Endodermal cell (in vitro differentiated cells): ENCODE results near the gene NOTCH4. TPM values are rescaled to one million over a fixed set of nuclear protein-coding genes. Genes with fewer than 3 reads are reported as not detected.

ENCODE experiments used
- DNase-seq: peaks from one replicate; pipeline ENCODE4 v3.0.0-alpha.2; 2017
- H3K27ac ChIP-seq: 2 replicates; pipeline ENCODE4 v1.5.1; 2013; ENCODE audit warnings: mild to moderate bottlenecking, low read depth, low read length, moderate library complexity
- H3K27me3 ChIP-seq: 2 replicates; pipeline ENCODE4 v1.6.1; 2013; ENCODE audit warnings: mild to moderate bottlenecking, low read length, moderate library complexity; ENCODE audit not compliant: insufficient read depth, control insufficient read depth, poor library complexity, severe bottlenecking
- H3K36me3 ChIP-seq: 2 replicates; pipeline ENCODE4 v1.7.0; 2013; ENCODE audit warnings: mild to moderate bottlenecking, low read length, moderate library complexity; ENCODE audit not compliant: control insufficient read depth, insufficient read depth
- H3K4me1 ChIP-seq: one replicate; pipeline ENCODE4 v1.7.0; 2013; ENCODE audit warnings: low read length; ENCODE audit not compliant: control insufficient read depth, insufficient read depth
- H3K4me3 ChIP-seq: 2 replicates; pipeline ENCODE4 v1.5.1; 2013; ENCODE audit warnings: mild to moderate bottlenecking, low read length, moderate library complexity
- H3K9ac ChIP-seq: 2 replicates; pipeline ENCODE4 v1.6.1; 2013; ENCODE audit warnings: mild to moderate bottlenecking, low read length, moderate library complexity; ENCODE audit not compliant: poor library complexity, severe bottlenecking; ENCODE audit errors: extremely low read depth
- H3K9me3 ChIP-seq: 2 replicates; pipeline ENCODE4 v1.6.1; 2013; ENCODE audit warnings: mild to moderate bottlenecking, low read length, moderate library complexity; ENCODE audit not compliant: control insufficient read depth
- H3K27ac Mint-ChIP-seq: 2 replicates; pipeline ENCODE4 v1.8.0; 2020; ENCODE audit warnings: mixed read lengths
- H3K27me3 Mint-ChIP-seq: 2 replicates; pipeline ENCODE4 v1.8.0; 2021; ENCODE audit warnings: mild to moderate bottlenecking, mixed read lengths; ENCODE audit not compliant: insufficient read depth
- H3K36me3 Mint-ChIP-seq: 2 replicates; pipeline ENCODE4 v1.8.0; 2020; ENCODE audit warnings: low read depth, mixed read lengths
- H3K4me1 Mint-ChIP-seq: 2 replicates; pipeline ENCODE4 v1.8.0; 2020; ENCODE audit warnings: mixed read lengths
- H3K4me3 Mint-ChIP-seq: 2 replicates; pipeline ENCODE4 v1.8.0; 2020; ENCODE audit warnings: mild to moderate bottlenecking, moderate library complexity, mixed read lengths
- H3K9me3 Mint-ChIP-seq: 2 replicates; pipeline ENCODE4 v1.8.0; 2020; ENCODE audit warnings: mild to moderate bottlenecking, mixed read lengths
- WGBS, 2 experiments: methylation state at CpG; one replicate each; pipeline versions ENCODE4 v1.1.5 to v1.1.7; 2013; ENCODE audit warnings: missing lambda C conversion rate in 2 of 2, mixed read lengths in 1 of 2; ENCODE audit not compliant: insufficient coverage in 1 of 2, insufficient read length in 1 of 2; 5-methylcytosine and 5-hydroxymethylcytosine counted together
- microRNA-seq: library from miRNA; unstranded; fragments of <30 nt; microRNA quantifications from one replicate; pipeline ENCODE4 v1.2.0, GENCODE V29; 2020; ENCODE audit warnings: borderline microRNAs expressed
- total RNA-seq, 2 donors: library from RNA; stranded (reverse); fragmentation: NEBNext Ultra II Directional in 1 of 2; extraction: Animal tissue kit (Norgen Biotek cat#: 25700) in 1 of 2; gene quantifications; 2 replicates in 1 of 2; 3 replicates in 1 of 2; pipeline ENCODE4 v1.2.1, GENCODE V29; 2021
- TF ChIP-seq, protein P1 (sequence below): fragments of 200-600 bp; sonication (generic); conservative IDR thresholded peaks from 2 replicates; pipeline ENCODE4 v1.5.0; 2021; ENCODE audit warnings: antibody characterized with exemption, mild to moderate bottlenecking

Gene NOTCH4
- total RNA-seq, 2 donors from 2014 or later, result 2.1 to 2.5 TPM

DNA sequence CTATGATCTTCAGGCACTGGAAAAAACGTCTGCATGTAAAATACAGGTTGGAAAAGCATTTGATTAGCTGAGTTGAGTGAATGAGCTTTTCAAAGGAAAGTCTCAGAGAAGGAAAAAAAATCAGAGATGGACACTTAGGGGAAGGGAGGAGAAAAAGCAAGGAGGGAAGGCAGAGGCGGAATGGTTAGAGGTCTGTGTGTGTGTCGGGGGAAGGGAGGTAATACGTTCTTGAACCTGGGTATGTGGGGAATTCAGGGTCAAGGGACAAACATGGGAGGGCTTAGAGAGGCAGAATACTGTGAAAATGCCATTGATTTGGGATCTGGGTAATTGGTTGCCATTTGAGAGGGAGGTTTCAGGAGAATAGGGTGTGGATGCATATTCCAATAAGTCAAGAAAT is 77.2 kb downstream of the NOTCH4 start:
- H3K4me3 ChIP-seq, result peak overlapping the region; percentile 50

DNA sequence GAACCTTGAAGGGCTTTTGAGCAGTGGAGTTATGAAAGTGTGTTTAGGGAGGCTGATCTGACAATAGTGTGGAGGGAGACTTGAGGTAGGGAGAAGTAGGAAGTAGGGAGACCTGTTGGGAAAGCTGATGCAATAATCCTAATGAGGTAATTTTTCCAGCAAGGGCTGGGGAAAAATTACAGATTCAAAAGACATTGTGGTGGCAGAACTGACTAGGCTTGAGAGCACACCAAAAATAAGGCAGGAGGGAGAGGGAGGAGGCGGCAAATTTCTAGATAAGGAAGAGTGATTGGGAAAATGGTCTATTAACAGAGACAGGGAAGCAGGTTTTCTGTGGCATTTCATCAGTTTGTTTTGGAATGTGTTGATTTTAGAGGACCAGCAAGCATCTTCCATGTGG is 77.6 kb downstream of the NOTCH4 start:
- 64 to 100% methylated on average over 1 of the region's 1 CpG for WGBS, 2 experiments
- peak overlapping the region; percentile 50 for H3K4me3 ChIP-seq
- no peak overlapping the region for H3K27ac ChIP-seq
- H3K27me3 ChIP-seq, result no peaks in the 10 kb centered on the region
- no peaks in the 10 kb centered on the region for H3K9me3 ChIP-seq
- peak overlapping the region; percentile 45 for H3K9ac ChIP-seq
- Mint-ChIP-seq H3K9me3 (no peaks in the 10 kb centered on the region), H3K4me1 (peaks cover 50% of the 10 kb centered on the region), H3K36me3 (no peaks in the 10 kb centered on the region), H3K27ac (peak overlapping the region; percentile 87), H3K27me3 (peaks cover 22% of the 10 kb centered on the region), H3K4me3 (peak overlapping the region; percentile 2)
- no peak for DNase-seq
- TF ChIP-seq, protein P1, sequence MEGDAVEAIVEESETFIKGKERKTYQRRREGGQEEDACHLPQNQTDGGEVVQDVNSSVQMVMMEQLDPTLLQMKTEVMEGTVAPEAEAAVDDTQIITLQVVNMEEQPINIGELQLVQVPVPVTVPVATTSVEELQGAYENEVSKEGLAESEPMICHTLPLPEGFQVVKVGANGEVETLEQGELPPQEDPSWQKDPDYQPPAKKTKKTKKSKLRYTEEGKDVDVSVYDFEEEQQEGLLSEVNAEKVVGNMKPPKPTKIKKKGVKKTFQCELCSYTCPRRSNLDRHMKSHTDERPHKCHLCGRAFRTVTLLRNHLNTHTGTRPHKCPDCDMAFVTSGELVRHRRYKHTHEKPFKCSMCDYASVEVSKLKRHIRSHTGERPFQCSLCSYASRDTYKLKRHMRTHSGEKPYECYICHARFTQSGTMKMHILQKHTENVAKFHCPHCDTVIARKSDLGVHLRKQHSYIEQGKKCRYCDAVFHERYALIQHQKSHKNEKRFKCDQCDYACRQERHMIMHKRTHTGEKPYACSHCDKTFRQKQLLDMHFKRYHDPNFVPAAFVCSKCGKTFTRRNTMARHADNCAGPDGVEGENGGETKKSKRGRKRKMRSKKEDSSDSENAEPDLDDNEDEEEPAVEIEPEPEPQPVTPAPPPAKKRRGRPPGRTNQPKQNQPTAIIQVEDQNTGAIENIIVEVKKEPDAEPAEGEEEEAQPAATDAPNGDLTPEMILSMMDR, result no peak
- no peaks in the 10 kb centered on the region for H3K36me3 ChIP-seq
- peaks cover 3% of the 10 kb centered on the region for H3K4me1 ChIP-seq

More for the DNA sequence above, 77.2 kb downstream of the NOTCH4 start:
- TF ChIP-seq, protein P1, result no peak
- Mint-ChIP-seq H3K4me1 (peaks cover 49% of the 10 kb centered on the region), H3K4me3 (peak overlapping the region; percentile 2), H3K36me3 (no peaks in the 10 kb centered on the region), H3K27me3 (peaks cover 24% of the 10 kb centered on the region), H3K9me3 (no peaks in the 10 kb centered on the region), H3K27ac (peak overlapping the region; percentile 87)
- WGBS, 2 experiments, result 40 to 55% methylated on average over 4 of the region's 4 CpGs
- Histone ChIP-seq H3K9me3 (no peaks in the 10 kb centered on the region), H3K36me3 (no peaks in the 10 kb centered on the region), H3K27ac (no peak overlapping the region), H3K9ac (peak overlapping the region; percentile 45), H3K27me3 (no peaks in the 10 kb centered on the region), H3K4me1 (peaks cover 3% of the 10 kb centered on the region)
- peak; percentile 61 for DNase-seq

Small RNA genes within 50 kb of the gene (microRNA-seq; reads per million reads assigned to microRNA genes)
- 2.4 reads per million, percentile 14 among the genes with 10 or more reads in this experiment for gene MIR6721
- not detected for gene MIR6833

Other genes with a start within 250 kb of the NOTCH4 start
- gene C4A, start 242.0 kb downstream of the NOTCH4 start, total RNA-seq, result 1 to 10 TPM; 4.5 to 6.2 TPM
- 1 to 10 TPM; 3.7 to 5.5 TPM for gene C4B, start 209.3 kb downstream of the NOTCH4 start, total RNA-seq
- gene CYP21A2, start 185.7 kb downstream of the NOTCH4 start, total RNA-seq, result under 1 TPM in 1 of 2 donors, not detected in 1; 0.35 TPM
- gene TNXB, start 114.7 kb downstream of the NOTCH4 start, total RNA-seq, result 1 to 10 TPM; 4.0 to 9.3 TPM
- 10 to 100 TPM; 54.5 to 60.3 TPM for gene ATF6B, start 95.8 kb downstream of the NOTCH4 start, total RNA-seq
- gene FKBPL, start 93.8 kb downstream of the NOTCH4 start, total RNA-seq, result 1 to 10 TPM; 9.2 to 9.6 TPM
- gene PRRT1, start 72.1 kb downstream of the NOTCH4 start, total RNA-seq, result 1 to 10 TPM; 2.0 to 3.0 TPM
- 10 to 100 TPM; 51.1 to 65.3 TPM for gene PPT2, start 69.9 kb downstream of the NOTCH4 start, total RNA-seq
- 10 to 100 TPM; 27.9 to 39.6 TPM for gene EGFL8, start 59.5 kb downstream of the NOTCH4 start, total RNA-seq
- 100 to 1,000 TPM; 124 to 147 TPM for gene AGPAT1, start 48.0 kb downstream of the NOTCH4 start, total RNA-seq
- 10 to 100 TPM; 68.0 to 71.3 TPM for gene RNF5, start 45.7 kb downstream of the NOTCH4 start, total RNA-seq
- gene AGER, start 39.8 kb downstream of the NOTCH4 start, total RNA-seq, result 10 to 100 TPM; 29.8 to 35.2 TPM
- 100 to 1,000 TPM; 246 to 263 TPM for gene PBX2, start 33.9 kb downstream of the NOTCH4 start, total RNA-seq
- 10 to 100 TPM; 12.9 to 25.0 TPM for gene GPSM3, start 31.4 kb downstream of the NOTCH4 start, total RNA-seq
- not detected for gene TSBP1, start 147.8 kb upstream of the NOTCH4 start, total RNA-seq
- gene BTNL2, start 183.1 kb upstream of the NOTCH4 start, total RNA-seq, result not detected
- under 1 TPM in 1 of 2 donors, not detected in 1; 0.27 TPM for gene HLA-DRA, start 215.8 kb upstream of the NOTCH4 start, total RNA-seq